Measurements from ENCODE around the gene CEND1.

The CEND1 gene

GRCh38 chr11:827146-827896 lies 37.4 kb upstream of the CEND1 start:
- no peak for DNase-seq

- DNase-seq, result no peak
Measured at GRCh38 chr11:826836-827145, 36.9 kb upstream of the CEND1 start.

- DNase-seq, result no peak
Measured at GRCh38 chr11:826227-826621, 36.3 kb upstream of the CEND1 start.

- DNase-seq, result no peak
Measured at GRCh38 chr11:825366-826226, 35.7 kb upstream of the CEND1 start.

GRCh38 chr11:824942-825341 lies 35.1 kb upstream of the CEND1 start:
- DNase-seq, result no peak

- DNase-seq, result no peak
Measured at GRCh38 chr11:824292-824880, 34.5 kb upstream of the CEND1 start.

- no peak for DNase-seq
Measured at GRCh38 chr11:823441-824291, 33.8 kb upstream of the CEND1 start.

GRCh38 chr11:821512-822371 lies 31.9 kb upstream of the CEND1 start:
- DNase-seq, result no peak

GRCh38 chr11:820655-821511 lies 31.0 kb upstream of the CEND1 start:
- no peak for DNase-seq

GRCh38 chr11:819943-820649 lies 30.2 kb upstream of the CEND1 start:
- peak; percentile 93 for DNase-seq

- DNase-seq, result peak; percentile 93
Measured at GRCh38 chr11:819129-819931, 29.4 kb upstream of the CEND1 start.

GRCh38 chr11:818396-819128 lies 28.7 kb upstream of the CEND1 start, which contains the start of gene PNPLA2:
TSS of gene PNPLA2 (plus strand) at chr11:818914. CDS start at chr11:819719, 805 bp downstream.
- no peak for DNase-seq

GRCh38 chr11:816433-816779 lies 26.5 kb upstream of the CEND1 start:
- DNase-seq, result no peak

GRCh38 chr11:815675-816432 lies 26.0 kb upstream of the CEND1 start:
- no peak for DNase-seq

GRCh38 chr11:813456-814096 lies 23.7 kb upstream of the CEND1 start:
- no peak for DNase-seq

GRCh38 chr11:813072-813455 lies 23.2 kb upstream of the CEND1 start:
- DNase-seq, result no peak

GRCh38 chr11:812390-812789 lies 22.5 kb upstream of the CEND1 start:
- DNase-seq, result no peak
